WI38 (cell line): Measurements from ENCODE around the gene SYNE1.
"Not testable (repeated sequence)": the region's sequence is repeated elsewhere in the genome, so short reads cannot be mapped to it uniquely, and the experiment has no call there.

ENCODE experiments used
- H3K4me3 ChIP-seq: 2 replicates; pipeline ENCODE4 v1.5.1; 2011; ENCODE audit warnings: low read depth, mild to moderate bottlenecking, control low read depth, low read length
- TF ChIP-seq, protein P1 (sequence below): IDR thresholded peaks from 2 replicates; pipeline ENCODE4 v1.5.1; 2012; ENCODE audit warnings: low read depth, mild to moderate bottlenecking, control low read depth, low read length

SYNE1 gene

GRCh38 chr6:152078001-152078400 is 559.2 kb downstream of the SYNE1 start:
- TF ChIP-seq, protein P1, sequence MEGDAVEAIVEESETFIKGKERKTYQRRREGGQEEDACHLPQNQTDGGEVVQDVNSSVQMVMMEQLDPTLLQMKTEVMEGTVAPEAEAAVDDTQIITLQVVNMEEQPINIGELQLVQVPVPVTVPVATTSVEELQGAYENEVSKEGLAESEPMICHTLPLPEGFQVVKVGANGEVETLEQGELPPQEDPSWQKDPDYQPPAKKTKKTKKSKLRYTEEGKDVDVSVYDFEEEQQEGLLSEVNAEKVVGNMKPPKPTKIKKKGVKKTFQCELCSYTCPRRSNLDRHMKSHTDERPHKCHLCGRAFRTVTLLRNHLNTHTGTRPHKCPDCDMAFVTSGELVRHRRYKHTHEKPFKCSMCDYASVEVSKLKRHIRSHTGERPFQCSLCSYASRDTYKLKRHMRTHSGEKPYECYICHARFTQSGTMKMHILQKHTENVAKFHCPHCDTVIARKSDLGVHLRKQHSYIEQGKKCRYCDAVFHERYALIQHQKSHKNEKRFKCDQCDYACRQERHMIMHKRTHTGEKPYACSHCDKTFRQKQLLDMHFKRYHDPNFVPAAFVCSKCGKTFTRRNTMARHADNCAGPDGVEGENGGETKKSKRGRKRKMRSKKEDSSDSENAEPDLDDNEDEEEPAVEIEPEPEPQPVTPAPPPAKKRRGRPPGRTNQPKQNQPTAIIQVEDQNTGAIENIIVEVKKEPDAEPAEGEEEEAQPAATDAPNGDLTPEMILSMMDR, result no peak
- no peak overlapping the region for H3K4me3 ChIP-seq

- not testable (repeated sequence) for H3K4me3 ChIP-seq
Measured at GRCh38 chr6:152076242-152076641, 560.9 kb downstream of the SYNE1 start.

- TF ChIP-seq, protein P1, result no peak
- H3K4me3 ChIP-seq, result no peak overlapping the region
Measured at GRCh38 chr6:152071843-152072242, 565.3 kb downstream of the SYNE1 start.
